ENCODE data around the gene CMYA5.

- TF ChIP-seq CTCF (IDR thresholded peaks at IDR 0.05) (no peak), POLR2A (IDR thresholded peaks at IDR 0.05) (no peak)
Measured at GRCh38 chr5:79642210-79642609, 47.4 kb upstream of the CMYA5 start.
